Measurements from ENCODE around the gene PALM.
"Not testable (repeated sequence)": the region's sequence is repeated elsewhere in the genome, so short reads cannot be mapped to it uniquely, and the experiment has no call there.

- TF ChIP-seq CTCF (IDR thresholded peaks at IDR 0.05; ENCODE audit: poor library complexity); EZH2 (IDR thresholded peaks at IDR 0.05; ENCODE audit: borderline replicate concordance); EZH2phosphoT487 (IDR thresholded peaks at IDR 0.05; ENCODE audit: low read depth, severe bottlenecking, unreplicated experiment): not testable (repeated sequence)
Measured at GRCh38 chr19:729564-729963, 20.8 kb downstream of the PALM start.
